Keratinocyte (primary cell): ENCODE measurements around the gene ANO2.

Source experiments
- CTCF ChIP-seq, 3 experiments: IDR thresholded peaks in 1 of 3; conservative IDR thresholded peaks in 1 of 3; optimal IDR thresholded peaks in 1 of 3; 2 replicates in 2 of 3; 3 replicates in 1 of 3; pipeline versions ENCODE3 to v1.5.1; 2011; ENCODE audit warnings: low read length in 3 of 3, mild to moderate bottlenecking in 3 of 3, moderate library complexity in 2 of 3, control low read depth in 1 of 3, inconsistent platforms in 1 of 3; ENCODE audit not compliant: insufficient read depth in 2 of 3; ENCODE audit errors: extremely low read depth in 1 of 3
- EZH2 ChIP-seq: IDR thresholded peaks from one replicate; pipeline ENCODE4 v1.6.1; 2012; ENCODE audit warnings: inconsistent platforms, mild to moderate bottlenecking, low read length, moderate library complexity

- no peak for TF ChIP-seq CTCF (optimal IDR thresholded peaks at IDR 0.05 in 1 of 3, IDR thresholded peaks at IDR 0.05 in 1 of 3, conservative IDR thresholded peaks at IDR 0.05 in 1 of 3; ENCODE audit: extremely low read depth in 1 of 3, insufficient read depth in 2 of 3, low read length in 3 of 3)
- TF ChIP-seq EZH2 = no peak
Measured at GRCh38 chr12:5746917-5747316, 198.1 kb downstream of the ANO2 start.
